Colonic mucosa (tissue), 4 donors: ENCODE measurements around the gene FBXL7. TPM values are rescaled to one million over a fixed set of nuclear protein-coding genes. Genes with fewer than 3 reads are reported as not detected.

Experiments
- DNase-seq: peaks from one replicate; pipeline ENCODE4 v3.0.0-alpha.2; 2020
- H3K27ac ChIP-seq: fragments of 200-600 bp; one replicate; pipeline ENCODE4 v1.8.0; 2021
- H3K27me3 ChIP-seq: fragments of 200-600 bp; one replicate; pipeline ENCODE4 v1.8.0; 2021
- H3K36me3 ChIP-seq: fragments of 200-600 bp; one replicate; pipeline ENCODE4 v1.8.0; 2021
- H3K4me1 ChIP-seq: fragments of 200-600 bp; one replicate; pipeline ENCODE4 v1.8.0; 2021; ENCODE audit warnings: mild to moderate bottlenecking
- H3K4me3 ChIP-seq: fragments of 200-600 bp; one replicate; pipeline ENCODE4 v1.8.0; 2021
- H3K9ac ChIP-seq, 2 donors: one replicate each; pipeline ENCODE4 v1.7.0; 2013; ENCODE audit warnings: control low read depth in 2 of 2, low read depth in 2 of 2, low read length in 2 of 2
- H3K9me3 ChIP-seq: fragments of 200-600 bp; one replicate; pipeline ENCODE4 v1.8.0; 2021
- CTCF ChIP-seq: fragments of 200-600 bp; IDR thresholded peaks from one replicate; pipeline ENCODE4 v1.8.0; 2022; ENCODE audit warnings: antibody characterized with exemption, mild to moderate bottlenecking
- intact Hi-C: fragments of 100-400 bp; cut with DNase I; formaldehyde crosslinking; loops from one replicate; pipeline ENCODE4 v1.14.1; 2022
- total RNA-seq, 2 donors: library from RNA; stranded (reverse); fragmentation: NEBNext Ultra II Directional in 1 of 2; extraction: Animal tissue kit (Norgen Biotek cat#: 25700) in 1 of 2; gene quantifications; one replicate each; pipeline ENCODE4 v1.2.1, GENCODE V29; 2021
- donor health status: healthy.
- donor health status: DM: no; HTN: no; CAD: no.
- donor health status: DM: no; HTN: no; CAD: no.

FBXL7 gene
- total RNA-seq, 2 donors from 2014 or later: 1.6 to 3.0 TPM

DNA sequence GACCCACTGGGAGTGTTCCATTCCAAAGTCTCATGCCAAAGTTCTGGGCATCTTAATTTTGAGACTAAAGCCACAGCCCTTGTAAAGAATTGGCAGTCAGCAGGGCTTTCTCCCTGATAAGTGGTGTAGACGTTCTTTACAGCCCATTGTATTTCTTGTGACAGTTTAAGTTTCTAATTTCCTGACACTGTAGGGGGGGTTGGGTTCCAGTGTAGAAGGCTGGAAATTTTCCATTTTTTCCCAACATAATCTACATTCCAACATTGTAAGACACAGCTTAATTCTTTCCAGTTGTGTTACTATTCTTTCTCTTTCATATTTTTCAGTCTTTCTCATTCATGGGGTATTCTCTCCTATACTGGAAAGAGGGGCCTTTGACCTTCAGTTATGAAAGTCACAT, 121.1 kb downstream of the FBXL7 start:
- Histone ChIP-seq H3K4me1 (no peaks in the 10 kb centered on the region), H3K27me3 (no peaks in the 10 kb centered on the region), H3K4me3 (no peak overlapping the region), H3K9me3 (no peaks in the 10 kb centered on the region), H3K27ac (no peak overlapping the region), H3K9ac (no peak overlapping the region), H3K36me3 (no peaks in the 10 kb centered on the region)
- TF ChIP-seq CTCF: no peak
- intact Hi-C loops: no loop called here
- no peak for DNase-seq

- DNase-seq: no peak
- Histone ChIP-seq H3K4me1 (no peaks in the 10 kb centered on the region), H3K9me3 (no peaks in the 10 kb centered on the region), H3K36me3 (no peaks in the 10 kb centered on the region), H3K9ac (no peak overlapping the region), H3K27ac (no peak overlapping the region), H3K27me3 (no peaks in the 10 kb centered on the region), H3K4me3 (no peak overlapping the region)
- intact Hi-C loops: no loop called here
- TF ChIP-seq CTCF: no peak
These were observed 123.8 kb downstream of the FBXL7 start for GRCh38 chr5:15623794-15624193.

GRCh38 chr5:15627109-15627508, 127.1 kb downstream of the FBXL7 start:
- Histone ChIP-seq H3K27ac (no peak overlapping the region), H3K9ac (no peak overlapping the region), H3K9me3 (no peaks in the 10 kb centered on the region), H3K4me1 (no peaks in the 10 kb centered on the region), H3K4me3 (no peak overlapping the region), H3K27me3 (no peaks in the 10 kb centered on the region), H3K36me3 (no peaks in the 10 kb centered on the region)
- TF ChIP-seq CTCF: no peak
- intact Hi-C loops: no loop called here
- no peak for DNase-seq

DNA sequence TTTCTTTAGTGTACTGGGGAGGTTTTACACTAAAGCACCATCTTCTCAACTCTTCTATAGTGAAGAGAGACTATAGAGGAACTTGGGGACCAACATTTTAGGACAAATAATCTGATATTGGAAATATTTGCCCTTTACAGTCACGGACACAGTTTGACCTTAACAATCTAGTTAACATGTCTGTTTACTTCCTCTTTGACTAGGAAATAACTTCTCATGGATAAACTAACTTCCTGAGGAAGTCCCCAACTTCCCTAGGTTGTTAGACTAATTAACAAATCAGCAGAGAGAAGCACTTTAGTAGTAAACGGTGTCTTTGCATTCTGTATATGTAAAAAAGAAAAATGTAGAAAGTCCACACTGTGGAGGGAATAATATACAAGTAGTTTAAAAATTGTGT, 127.7 kb downstream of the FBXL7 start:
- TF ChIP-seq CTCF: no peak
- Histone ChIP-seq H3K9me3 (no peaks in the 10 kb centered on the region), H3K4me3 (no peak overlapping the region), H3K27ac (no peak overlapping the region), H3K4me1 (no peaks in the 10 kb centered on the region), H3K27me3 (no peaks in the 10 kb centered on the region), H3K36me3 (no peaks in the 10 kb centered on the region), H3K9ac (no peak overlapping the region)
- no peak for DNase-seq
- intact Hi-C loops: no loop called here

DNA sequence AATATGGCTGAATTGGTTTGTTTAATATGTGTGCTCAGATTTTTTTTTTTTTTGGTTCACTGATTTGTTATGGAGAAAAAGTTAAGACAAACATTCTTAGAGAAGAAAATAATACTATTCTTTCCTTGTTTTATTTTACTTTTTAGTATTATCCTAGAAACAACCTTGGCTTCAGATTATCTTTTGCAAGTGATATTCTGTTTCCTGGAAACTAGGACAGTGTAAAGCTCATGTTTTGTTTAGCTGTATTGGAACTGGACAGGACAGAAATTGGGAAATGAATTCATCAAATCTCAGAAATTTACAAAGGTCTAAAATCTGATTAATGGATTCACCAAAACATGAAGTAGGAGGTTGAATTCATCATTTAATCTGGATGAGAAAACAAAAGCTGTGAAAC, 130.5 kb downstream of the FBXL7 start:
- no peak overlapping the region for H3K27ac ChIP-seq
- no peak for DNase-seq
- no peaks in the 10 kb centered on the region for H3K4me1 ChIP-seq
- no peak for TF ChIP-seq CTCF
- H3K9ac ChIP-seq: no peak overlapping the region
- intact Hi-C loops: no loop called here
- no peaks in the 10 kb centered on the region for H3K27me3 ChIP-seq
- no peaks in the 10 kb centered on the region for H3K36me3 ChIP-seq
- H3K9me3 ChIP-seq: no peaks in the 10 kb centered on the region
- no peak overlapping the region for H3K4me3 ChIP-seq
